NCI-H2107 treated with DMSO at 0.1 percent for 48 hours (cell line): ENCODE measurements around the gene MYOF.

Experiments used
- DNase-seq: peaks from one replicate; lab custom pipeline; 2025; ENCODE audit not compliant: unreplicated experiment; lab: John Stamatoyannopoulos, UW

The MYOF gene

GRCh38 chr10:93261089-93261488, 221.0 kb downstream of the MYOF start:
- no peak for DNase-seq

GRCh38 chr10:93259126-93259525, 223.0 kb downstream of the MYOF start:
- no peak for DNase-seq
